NCI-H526 treated with DMSO at 0.1 percent for 48 hours (cell line): ENCODE results near the gene CRB3.
"Not testable (repeated sequence)": the region's sequence is repeated elsewhere in the genome, so short reads cannot be mapped to it uniquely, and the experiment has no call there.

Experiments used
- DNase-seq: peaks from one replicate; lab custom pipeline; 2025; lab: John Stamatoyannopoulos, UW

Gene CRB3, protein sequence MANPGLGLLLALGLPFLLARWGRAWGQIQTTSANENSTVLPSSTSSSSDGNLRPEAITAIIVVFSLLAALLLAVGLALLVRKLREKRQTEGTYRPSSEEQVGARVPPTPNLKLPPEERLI

DNA sequence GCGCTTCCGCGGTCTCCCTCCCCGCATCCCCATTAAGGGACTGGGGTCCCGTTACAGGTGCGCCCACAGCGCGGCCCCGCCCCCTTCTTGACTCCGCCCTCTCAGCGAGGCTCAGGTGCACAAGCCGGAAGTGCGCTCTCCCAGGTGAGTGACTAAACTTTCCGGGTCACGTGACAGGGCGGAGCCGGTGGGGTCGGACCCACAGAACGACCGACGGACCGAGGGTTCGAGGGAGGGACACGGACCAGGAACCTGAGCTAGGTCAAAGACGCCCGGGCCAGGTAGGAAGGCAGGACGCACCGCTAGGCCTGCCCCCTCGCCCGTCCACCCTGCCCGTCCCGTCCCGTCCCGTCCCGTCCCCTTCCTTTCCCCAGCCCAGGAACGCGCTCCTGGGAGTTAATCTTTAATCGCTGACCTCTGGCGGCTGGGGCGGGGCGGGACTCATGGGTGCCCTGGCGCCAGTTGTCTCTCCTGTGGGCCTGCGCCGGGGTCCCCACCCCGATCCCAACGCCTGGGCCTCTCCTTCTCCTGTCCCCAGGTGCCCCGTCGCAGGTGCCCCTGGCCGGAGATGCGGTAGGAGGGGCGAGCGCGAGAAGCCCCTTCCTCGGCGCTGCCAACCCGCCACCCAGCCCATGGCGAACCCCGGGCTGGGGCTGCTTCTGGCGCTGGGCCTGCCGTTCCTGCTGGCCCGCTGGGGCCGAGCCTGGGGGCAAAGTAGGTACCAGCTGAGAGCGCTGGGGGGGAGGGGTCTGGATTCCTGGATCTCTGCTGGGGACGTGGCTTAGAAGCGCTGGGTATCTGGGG is at the start of gene CRB3:
Gene CRB3 (plus strand): TSS at position 202 of the 804 bp plus-strand sequence. CDS start 431 bp downstream, at position 633.
- peak; percentile 40 for DNase-seq

DNA sequence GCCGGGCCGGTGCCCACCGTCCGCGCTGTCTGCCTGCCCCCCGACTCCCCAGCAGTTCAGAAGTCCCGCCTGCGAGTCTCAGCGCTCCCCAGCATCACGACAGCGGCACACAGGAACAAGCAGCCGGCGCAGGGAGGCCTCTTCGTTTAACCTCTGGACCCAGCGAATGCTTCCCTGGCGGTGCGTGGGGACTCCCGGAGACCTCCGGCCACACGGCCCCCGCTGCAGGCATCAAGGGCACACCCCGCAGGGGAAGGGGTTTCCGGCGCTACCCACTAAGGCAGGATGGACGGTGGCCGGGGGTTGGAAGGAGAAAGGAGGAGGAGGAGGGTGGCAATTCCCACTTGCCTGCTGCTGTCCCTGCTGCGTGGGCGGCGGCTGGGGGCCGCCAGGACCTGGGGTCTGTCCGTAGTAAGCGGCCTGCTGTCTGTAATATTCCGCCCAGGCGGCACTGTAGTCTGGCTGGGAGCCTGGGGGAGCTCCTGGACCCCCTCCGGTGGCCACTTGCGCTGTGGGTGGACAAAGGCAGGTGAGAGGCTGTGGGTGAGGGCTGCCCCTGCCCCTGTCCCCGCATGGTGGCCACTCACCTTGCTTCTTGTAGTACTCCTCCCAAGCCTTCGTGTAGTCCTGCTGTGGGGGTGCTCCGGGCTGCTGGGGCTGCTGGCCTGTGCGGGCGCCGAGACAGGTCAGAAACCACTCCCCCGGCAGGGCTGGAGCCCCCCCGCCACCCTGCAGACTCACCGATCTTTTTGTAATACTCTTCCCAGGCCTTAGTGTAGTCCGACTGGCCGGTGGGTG is 49.1 kb upstream of the CRB3 start:
- no peak for DNase-seq

DNA sequence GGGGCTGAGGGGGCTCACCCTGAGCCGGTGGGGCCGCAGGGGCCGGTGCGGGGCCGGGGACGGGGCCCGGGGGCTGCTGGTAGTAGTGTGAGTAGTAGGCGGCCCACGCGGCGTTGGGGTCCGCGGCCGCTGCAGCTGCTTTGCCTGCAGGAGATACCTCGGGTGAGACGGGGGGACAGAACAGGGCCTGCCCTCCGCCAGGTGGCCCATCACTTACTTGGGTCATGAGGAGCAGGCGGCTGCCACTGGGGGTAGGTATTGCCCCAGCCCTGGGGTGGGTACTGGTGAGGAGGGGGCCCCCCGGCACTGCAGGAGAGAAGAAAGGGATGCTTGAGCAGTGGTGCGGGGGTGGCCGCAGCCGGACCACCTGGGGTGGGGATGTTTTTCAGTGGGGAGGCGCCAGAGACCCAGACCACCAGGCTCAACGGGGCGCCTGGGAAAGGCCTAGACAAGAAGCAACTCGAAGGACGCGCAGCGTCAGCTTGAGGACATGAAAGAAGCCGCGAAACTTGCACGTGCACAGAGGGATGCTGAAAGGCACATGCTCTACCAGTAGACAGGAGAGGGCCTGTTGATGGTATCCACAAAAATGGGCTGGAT is 48.4 kb upstream of the CRB3 start:
- no peak for DNase-seq

GRCh38 chr19:6416658-6417405 is 47.2 kb upstream of the CRB3 start:
- no peak for DNase-seq

DNA sequence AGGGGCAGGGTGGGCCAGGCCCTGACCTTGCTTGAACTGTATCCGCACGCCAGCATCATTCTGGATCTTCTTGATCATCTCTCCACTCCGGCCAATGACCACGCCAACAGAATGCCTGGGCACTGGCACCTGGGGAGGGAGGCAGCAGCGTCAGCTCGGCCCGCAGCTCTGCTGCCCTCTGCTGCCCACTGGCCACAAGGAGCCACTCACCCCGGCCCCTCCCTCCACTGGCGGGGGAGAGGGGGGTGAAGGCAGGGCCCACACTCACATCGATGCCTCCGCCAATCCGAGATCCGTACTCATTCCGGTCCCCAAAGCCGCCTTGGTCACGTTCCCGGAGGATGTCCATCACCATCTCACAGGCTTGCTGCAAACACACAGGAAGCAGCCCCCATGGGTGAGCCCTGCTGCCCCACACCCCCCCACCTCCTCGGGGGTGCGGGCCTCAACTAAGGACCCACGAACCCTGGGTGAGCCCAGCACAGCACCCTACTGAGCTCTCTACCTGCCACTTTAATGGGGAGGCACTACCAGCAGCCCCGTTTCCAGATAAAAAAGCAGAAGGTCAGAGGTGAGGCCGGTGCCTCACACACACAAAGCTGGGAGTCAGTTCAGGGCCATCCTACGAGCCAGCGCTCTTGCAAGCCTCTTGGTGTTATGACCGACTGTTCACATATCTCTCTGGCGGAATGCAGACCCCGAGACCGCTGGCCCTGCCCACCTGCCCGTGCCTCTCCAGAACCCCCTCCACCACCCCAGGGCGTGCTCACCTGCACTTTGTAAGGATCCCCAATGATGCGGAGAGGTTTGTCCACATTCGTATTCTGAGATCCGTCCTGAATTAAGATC is 46.1 kb upstream of the CRB3 start:
- no peak for DNase-seq

DNA sequence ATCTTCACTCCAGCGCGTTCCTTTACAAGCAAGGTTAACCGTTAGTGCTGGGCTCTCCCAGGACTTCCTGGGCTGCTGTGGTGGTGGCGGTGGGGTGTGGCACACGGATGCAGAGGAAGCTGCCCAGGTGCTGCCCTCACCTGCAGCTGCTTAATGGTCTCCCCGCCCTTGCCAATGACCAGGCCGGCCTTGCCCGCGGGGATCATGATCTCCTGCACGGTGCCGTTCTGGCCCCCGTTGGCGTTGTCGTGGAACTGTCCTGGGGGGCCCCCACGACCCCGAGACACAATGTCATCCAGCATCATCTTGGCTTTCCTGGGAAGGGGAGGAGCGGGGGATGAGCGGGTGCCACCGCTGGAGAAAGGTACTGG is 45.5 kb upstream of the CRB3 start:
- DNase-seq, result no peak

- DNase-seq, result no peak
These were observed 42.7 kb upstream of the CRB3 start for GRCh38 chr19:6421075-6422014.

- no peak for DNase-seq
These were observed 40.4 kb upstream of the CRB3 start for GRCh38 chr19:6423499-6424194.

DNA sequence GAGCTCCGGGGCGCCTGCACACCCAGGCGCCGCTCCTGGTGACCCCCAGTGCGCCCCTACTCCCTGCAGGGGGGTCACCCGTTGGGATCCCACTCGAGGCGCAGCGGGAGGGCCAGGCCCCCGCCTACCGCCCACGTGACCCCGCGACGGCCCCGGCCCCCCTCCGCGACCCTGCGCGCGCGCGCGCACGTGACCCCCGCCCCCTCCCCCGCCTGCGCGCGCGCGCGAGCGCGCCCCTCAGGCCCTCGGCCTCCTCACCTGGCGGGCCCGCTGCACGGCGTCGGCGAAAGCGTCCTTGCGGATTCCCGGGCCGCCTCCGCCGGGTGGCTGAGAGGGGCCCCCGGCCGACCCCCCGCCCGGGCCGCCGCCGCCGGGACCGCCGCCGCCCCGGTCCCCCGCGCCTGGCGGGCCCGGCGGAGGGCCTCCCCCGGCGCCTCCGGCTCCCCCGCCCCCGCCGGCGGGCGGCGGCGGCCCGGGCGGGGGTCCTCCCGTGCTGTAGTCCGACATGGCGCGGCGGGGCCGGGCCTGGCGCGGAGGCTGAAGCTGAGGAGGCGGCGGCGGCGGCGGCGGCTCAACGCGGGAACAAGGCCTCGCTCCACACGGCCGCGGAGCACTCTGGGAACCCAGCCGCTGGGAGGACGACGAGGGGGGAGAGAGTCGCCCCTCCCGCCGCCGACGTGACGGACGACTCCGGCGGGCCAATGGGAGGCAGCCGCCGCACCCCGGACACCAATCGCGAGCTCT is 39.7 kb upstream of the CRB3 start, which contains the start of gene KHSRP:
Gene KHSRP (minus strand): TSS at position 617 of the 744 bp plus-strand sequence. CDS start 110 bp downstream, at position 507.
- DNase-seq, result no peak

GRCh38 chr19:6424939-6425731 is 38.9 kb upstream of the CRB3 start:
- DNase-seq, result peak; percentile 100

- DNase-seq, result no peak
These were observed 38.1 kb upstream of the CRB3 start for GRCh38 chr19:6425732-6426620.

- DNase-seq, result no peak
These were observed 36.9 kb upstream of the CRB3 start for GRCh38 chr19:6427131-6427530.

DNA sequence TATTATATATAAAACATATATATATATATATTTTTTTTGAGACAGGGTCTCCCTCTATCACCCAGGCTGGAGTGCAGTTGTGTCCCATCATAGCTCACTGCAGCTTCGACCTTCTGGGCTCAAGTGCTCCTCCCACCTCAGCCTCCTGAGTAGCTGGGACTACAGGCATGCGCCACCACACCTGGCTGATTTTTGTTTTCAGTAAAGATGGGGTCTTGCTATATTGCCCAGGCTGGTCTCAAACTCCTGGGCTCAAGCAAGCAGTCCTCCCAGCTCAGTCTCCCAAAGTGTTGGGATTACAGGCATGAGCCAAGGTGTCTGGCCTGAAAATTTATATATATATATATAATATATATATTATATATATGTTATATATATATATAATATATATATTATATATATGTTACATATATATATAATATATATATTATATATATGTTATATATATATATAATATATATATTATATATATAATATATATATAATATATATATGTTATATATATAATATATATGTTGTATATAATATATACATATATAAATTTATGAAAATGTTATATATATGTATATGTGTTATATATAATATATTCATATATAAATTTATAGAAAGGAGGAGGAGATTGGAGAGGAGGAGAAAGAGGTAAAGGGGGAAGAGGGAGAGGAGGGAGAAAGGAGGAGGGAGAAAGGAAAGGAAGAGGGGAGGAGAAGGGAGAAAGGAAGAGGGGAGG is 35.2 kb upstream of the CRB3 start:
- DNase-seq, result not testable (repeated sequence)

- no peak for DNase-seq
These were observed 34.5 kb upstream of the CRB3 start for GRCh38 chr19:6429419-6430221.

GRCh38 chr19:6431891-6432290 is 32.2 kb upstream of the CRB3 start:
- no peak for DNase-seq
